HG02798 (cell line): ENCODE measurements around the gene FNBP1.

ENCODE experiments used
- ATAC-seq: cut with Tn5 transposase; IDR thresholded peaks from one replicate; pipeline ENCODE4 v1.9.1; 2021; ENCODE audit warnings: mild to moderate bottlenecking; ENCODE audit not compliant: unreplicated experiment, poor library complexity

FNBP1 gene

GRCh38 chr9:129881547-129882324 is 161.3 kb downstream of the FNBP1 start:
- no peak for ATAC-seq

- ATAC-seq, result no peak
Measured at GRCh38 chr9:129880654-129881546, 162.1 kb downstream of the FNBP1 start.

- no peak for ATAC-seq
Measured at GRCh38 chr9:129879991-129880653, 162.9 kb downstream of the FNBP1 start.

- no peak for ATAC-seq
Measured at GRCh38 chr9:129879103-129879699, 163.8 kb downstream of the FNBP1 start.

GRCh38 chr9:129878291-129878690 is 164.7 kb downstream of the FNBP1 start:
- no peak for ATAC-seq

- ATAC-seq, result no peak
Measured at GRCh38 chr9:129876815-129877214, 166.2 kb downstream of the FNBP1 start.

- ATAC-seq, result no peak
Measured at GRCh38 chr9:129875687-129876395, 167.1 kb downstream of the FNBP1 start.

- no peak for ATAC-seq
Measured at GRCh38 chr9:129875181-129875611, 167.8 kb downstream of the FNBP1 start.

- no peak for ATAC-seq
Measured at GRCh38 chr9:129874261-129875101, 168.5 kb downstream of the FNBP1 start.

GRCh38 chr9:129873563-129874190 is 169.3 kb downstream of the FNBP1 start:
- ATAC-seq, result no peak

GRCh38 chr9:129871046-129871445 is 171.9 kb downstream of the FNBP1 start:
- no peak for ATAC-seq

- no peak for ATAC-seq
Measured at GRCh38 chr9:129869585-129870501, 173.1 kb downstream of the FNBP1 start.

GRCh38 chr9:129868872-129869486 is 174.0 kb downstream of the FNBP1 start:
- ATAC-seq, result no peak

GRCh38 chr9:129868023-129868871 is 174.7 kb downstream of the FNBP1 start:
- no peak for ATAC-seq

- no peak for ATAC-seq
Measured at GRCh38 chr9:129867136-129868022, 175.6 kb downstream of the FNBP1 start.
